ENCODE measurements around the gene AREL1.

AREL1 gene

GRCh38 chr14:74702293-74702692, 10.6 kb downstream of the AREL1 start:
- Histone ChIP-seq H3K27ac (ENCODE audit: low read depth, low read length) (no peak overlapping the region), H3K9ac (ENCODE audit: low read length in 5 of 5) (no peak overlapping the region), H3K4me3 (ENCODE audit: low read depth in 1 of 5, low read length in 5 of 5) (no peak overlapping the region), H3K9me3 (ENCODE audit: control insufficient read depth in 5 of 5, low read length in 5 of 5) (no peaks in the 10 kb centered on the region), H3K4me1 (ENCODE audit: control insufficient read depth in 5 of 5, insufficient read depth in 5 of 5, low read length in 5 of 5) (peaks cover 0 to 4% (median 0%) of the 10 kb centered on the region in 5 donors), H3K27me3 (ENCODE audit: control insufficient read depth in 5 of 5, insufficient read depth in 4 of 5, low read length in 5 of 5) (no peaks in the 10 kb centered on the region), H3K36me3 (ENCODE audit: control insufficient read depth in 5 of 5, insufficient read depth in 5 of 5, low read length in 5 of 5) (peaks cover 0 to 7% (median 5%) of the 10 kb centered on the region in 5 donors)

GRCh38 chr14:74698465-74698864, 14.4 kb downstream of the AREL1 start:
- no peaks in the 10 kb centered on the region for H3K27me3 ChIP-seq (ENCODE audit: control insufficient read depth in 5 of 5, insufficient read depth in 4 of 5, low read length in 5 of 5)
- H3K4me1 ChIP-seq (ENCODE audit: control insufficient read depth in 5 of 5, insufficient read depth in 5 of 5, low read length in 5 of 5), result peaks cover 0 to 4% (median 0%) of the 10 kb centered on the region in 5 donors
- H3K4me3 ChIP-seq (ENCODE audit: low read depth in 1 of 5, low read length in 5 of 5), result no peak overlapping the region
- no peak overlapping the region for H3K27ac ChIP-seq (ENCODE audit: low read depth, low read length)
- H3K9me3 ChIP-seq (ENCODE audit: control insufficient read depth in 5 of 5, low read length in 5 of 5), result no peaks in the 10 kb centered on the region
- peaks cover 0 to 14% (median 6%) of the 10 kb centered on the region in 5 donors for H3K36me3 ChIP-seq (ENCODE audit: control insufficient read depth in 5 of 5, insufficient read depth in 5 of 5, low read length in 5 of 5)
- H3K9ac ChIP-seq (ENCODE audit: low read length in 5 of 5), result no peak overlapping the region

- Histone ChIP-seq H3K27me3 (ENCODE audit: control insufficient read depth in 5 of 5, insufficient read depth in 4 of 5, low read length in 5 of 5) (no peaks in the 10 kb centered on the region), H3K4me1 (ENCODE audit: control insufficient read depth in 5 of 5, insufficient read depth in 5 of 5, low read length in 5 of 5) (peaks cover 0 to 6% (median under 1%) of the 10 kb centered on the region in 5 donors), H3K36me3 (ENCODE audit: control insufficient read depth in 5 of 5, insufficient read depth in 5 of 5, low read length in 5 of 5) (peaks cover 0 to 14% (median 6%) of the 10 kb centered on the region in 5 donors), H3K9ac (ENCODE audit: low read length in 5 of 5) (no peak overlapping the region), H3K4me3 (ENCODE audit: low read depth in 1 of 5, low read length in 5 of 5) (no peak overlapping the region), H3K27ac (ENCODE audit: low read depth, low read length) (no peak overlapping the region), H3K9me3 (ENCODE audit: control insufficient read depth in 5 of 5, low read length in 5 of 5) (no peaks in the 10 kb centered on the region)
These were observed 14.9 kb downstream of the AREL1 start for GRCh38 chr14:74697976-74698375.

- Histone ChIP-seq H3K9ac (ENCODE audit: low read length in 5 of 5) (no peak overlapping the region), H3K27ac (ENCODE audit: low read depth, low read length) (no peak overlapping the region), H3K4me1 (ENCODE audit: control insufficient read depth in 5 of 5, insufficient read depth in 5 of 5, low read length in 5 of 5) (peaks cover 0 to 10% (median 5%) of the 10 kb centered on the region in 5 donors), H3K4me3 (ENCODE audit: low read depth in 1 of 5, low read length in 5 of 5) (no peak overlapping the region), H3K36me3 (ENCODE audit: control insufficient read depth in 5 of 5, insufficient read depth in 5 of 5, low read length in 5 of 5) (peaks cover 0 to 14% (median 6%) of the 10 kb centered on the region in 5 donors), H3K9me3 (ENCODE audit: control insufficient read depth in 5 of 5, low read length in 5 of 5) (no peaks in the 10 kb centered on the region), H3K27me3 (ENCODE audit: control insufficient read depth in 5 of 5, insufficient read depth in 4 of 5, low read length in 5 of 5) (no peaks in the 10 kb centered on the region)
These were observed 15.3 kb downstream of the AREL1 start for GRCh38 chr14:74697543-74697942.

- H3K9me3 ChIP-seq (ENCODE audit: control insufficient read depth in 5 of 5, low read length in 5 of 5), result no peaks in the 10 kb centered on the region
- no peaks in the 10 kb centered on the region for H3K27me3 ChIP-seq (ENCODE audit: control insufficient read depth in 5 of 5, insufficient read depth in 4 of 5, low read length in 5 of 5)
- H3K4me1 ChIP-seq (ENCODE audit: control insufficient read depth in 5 of 5, insufficient read depth in 5 of 5, low read length in 5 of 5), result peaks cover 0 to 15% (median 11%) of the 10 kb centered on the region in 5 donors
- no peak overlapping the region for H3K4me3 ChIP-seq (ENCODE audit: low read depth in 1 of 5, low read length in 5 of 5)
- H3K36me3 ChIP-seq (ENCODE audit: control insufficient read depth in 5 of 5, insufficient read depth in 5 of 5, low read length in 5 of 5), result peaks cover 0 to 14% (median 6%) of the 10 kb centered on the region in 5 donors
- no peak overlapping the region for H3K9ac ChIP-seq (ENCODE audit: low read length in 5 of 5)
- H3K27ac ChIP-seq (ENCODE audit: low read depth, low read length), result no peak overlapping the region
These were observed 15.9 kb downstream of the AREL1 start for GRCh38 chr14:74697011-74697410.

GRCh38 chr14:74695406-74695805, 17.5 kb downstream of the AREL1 start:
- Histone ChIP-seq H3K9ac (ENCODE audit: low read length in 5 of 5) (no peak overlapping the region), H3K4me3 (ENCODE audit: low read depth in 1 of 5, low read length in 5 of 5) (no peak overlapping the region), H3K4me1 (ENCODE audit: control insufficient read depth in 5 of 5, insufficient read depth in 5 of 5, low read length in 5 of 5) (peaks cover 0 to 29% (median 24%) of the 10 kb centered on the region in 5 donors), H3K36me3 (ENCODE audit: control insufficient read depth in 5 of 5, insufficient read depth in 5 of 5, low read length in 5 of 5) (peaks cover 3 to 22% (median 11%) of the 10 kb centered on the region in 5 donors), H3K9me3 (ENCODE audit: control insufficient read depth in 5 of 5, low read length in 5 of 5) (no peaks in the 10 kb centered on the region), H3K27me3 (ENCODE audit: control insufficient read depth in 5 of 5, insufficient read depth in 4 of 5, low read length in 5 of 5) (no peaks in the 10 kb centered on the region), H3K27ac (ENCODE audit: low read depth, low read length) (no peak overlapping the region)

- peaks cover 0 to 29% (median 24%) of the 10 kb centered on the region in 5 donors for H3K4me1 ChIP-seq (ENCODE audit: control insufficient read depth in 5 of 5, insufficient read depth in 5 of 5, low read length in 5 of 5)
- peaks cover 6 to 29% (median 16%) of the 10 kb centered on the region in 5 donors for H3K36me3 ChIP-seq (ENCODE audit: control insufficient read depth in 5 of 5, insufficient read depth in 5 of 5, low read length in 5 of 5)
- H3K27ac ChIP-seq (ENCODE audit: low read depth, low read length), result no peak overlapping the region
- H3K9ac ChIP-seq (ENCODE audit: low read length in 5 of 5), result no peak overlapping the region
- H3K27me3 ChIP-seq (ENCODE audit: control insufficient read depth in 5 of 5, insufficient read depth in 4 of 5, low read length in 5 of 5), result no peaks in the 10 kb centered on the region
- no peaks in the 10 kb centered on the region for H3K9me3 ChIP-seq (ENCODE audit: control insufficient read depth in 5 of 5, low read length in 5 of 5)
- H3K4me3 ChIP-seq (ENCODE audit: low read depth in 1 of 5, low read length in 5 of 5), result no peak overlapping the region
These were observed 19.7 kb downstream of the AREL1 start for GRCh38 chr14:74693191-74693590.

GRCh38 chr14:74691456-74691855, 21.4 kb downstream of the AREL1 start:
- H3K9me3 ChIP-seq (ENCODE audit: control insufficient read depth in 5 of 5, low read length in 5 of 5), result no peaks in the 10 kb centered on the region
- peak overlapping the region; percentile 50 for H3K27ac ChIP-seq (ENCODE audit: low read depth, low read length)
- peaks cover 0 to 29% (median 24%) of the 10 kb centered on the region in 5 donors for H3K4me1 ChIP-seq (ENCODE audit: control insufficient read depth in 5 of 5, insufficient read depth in 5 of 5, low read length in 5 of 5)
- no peak overlapping the region for H3K4me3 ChIP-seq (ENCODE audit: low read depth in 1 of 5, low read length in 5 of 5)
- no peak overlapping the region for H3K9ac ChIP-seq (ENCODE audit: low read length in 5 of 5)
- H3K27me3 ChIP-seq (ENCODE audit: control insufficient read depth in 5 of 5, insufficient read depth in 4 of 5, low read length in 5 of 5), result no peaks in the 10 kb centered on the region
- peaks cover 13 to 28% (median 15%) of the 10 kb centered on the region in 5 donors for H3K36me3 ChIP-seq (ENCODE audit: control insufficient read depth in 5 of 5, insufficient read depth in 5 of 5, low read length in 5 of 5)

- no peaks in the 10 kb centered on the region for H3K9me3 ChIP-seq (ENCODE audit: control insufficient read depth in 5 of 5, low read length in 5 of 5)
- no peak overlapping the region for H3K27ac ChIP-seq (ENCODE audit: low read depth, low read length)
- no peaks in the 10 kb centered on the region for H3K27me3 ChIP-seq (ENCODE audit: control insufficient read depth in 5 of 5, insufficient read depth in 4 of 5, low read length in 5 of 5)
- peaks cover 0 to 17% (median 14%) of the 10 kb centered on the region in 5 donors for H3K4me1 ChIP-seq (ENCODE audit: control insufficient read depth in 5 of 5, insufficient read depth in 5 of 5, low read length in 5 of 5)
- no peak overlapping the region for H3K9ac ChIP-seq (ENCODE audit: low read length in 5 of 5)
- peaks cover 23 to 58% (median 42%) of the 10 kb centered on the region in 5 donors for H3K36me3 ChIP-seq (ENCODE audit: control insufficient read depth in 5 of 5, insufficient read depth in 5 of 5, low read length in 5 of 5)
- H3K4me3 ChIP-seq (ENCODE audit: low read depth in 1 of 5, low read length in 5 of 5), result no peak overlapping the region
These were observed 26.8 kb downstream of the AREL1 start for GRCh38 chr14:74685921-74686678.

- H3K9ac ChIP-seq (ENCODE audit: low read length in 5 of 5), result no peak overlapping the region
- no peak overlapping the region for H3K27ac ChIP-seq (ENCODE audit: low read depth, low read length)
- peaks cover 0 to 12% (median 9%) of the 10 kb centered on the region in 5 donors for H3K4me1 ChIP-seq (ENCODE audit: control insufficient read depth in 5 of 5, insufficient read depth in 5 of 5, low read length in 5 of 5)
- H3K9me3 ChIP-seq (ENCODE audit: control insufficient read depth in 5 of 5, low read length in 5 of 5), result no peaks in the 10 kb centered on the region
- H3K36me3 ChIP-seq (ENCODE audit: control insufficient read depth in 5 of 5, insufficient read depth in 5 of 5, low read length in 5 of 5), result peaks cover 17 to 52% (median 41%) of the 10 kb centered on the region in 5 donors
- no peak overlapping the region for H3K4me3 ChIP-seq (ENCODE audit: low read depth in 1 of 5, low read length in 5 of 5)
- H3K27me3 ChIP-seq (ENCODE audit: control insufficient read depth in 5 of 5, insufficient read depth in 4 of 5, low read length in 5 of 5), result no peaks in the 10 kb centered on the region
These were observed 27.8 kb downstream of the AREL1 start for GRCh38 chr14:74685056-74685455.
